Measurements from ENCODE around the gene DOCK2. TPM values are rescaled to one million over a fixed set of nuclear protein-coding genes. Genes with fewer than 3 reads are reported as not detected.

DOCK2 gene
- total and polyA plus RNA-seq, 9 of the 15 experiments (the other 6 are each of a cell fraction or from before 2014, with no cell fraction given): 4.5 to 42.6 (median 20.5) TPM

DNA sequence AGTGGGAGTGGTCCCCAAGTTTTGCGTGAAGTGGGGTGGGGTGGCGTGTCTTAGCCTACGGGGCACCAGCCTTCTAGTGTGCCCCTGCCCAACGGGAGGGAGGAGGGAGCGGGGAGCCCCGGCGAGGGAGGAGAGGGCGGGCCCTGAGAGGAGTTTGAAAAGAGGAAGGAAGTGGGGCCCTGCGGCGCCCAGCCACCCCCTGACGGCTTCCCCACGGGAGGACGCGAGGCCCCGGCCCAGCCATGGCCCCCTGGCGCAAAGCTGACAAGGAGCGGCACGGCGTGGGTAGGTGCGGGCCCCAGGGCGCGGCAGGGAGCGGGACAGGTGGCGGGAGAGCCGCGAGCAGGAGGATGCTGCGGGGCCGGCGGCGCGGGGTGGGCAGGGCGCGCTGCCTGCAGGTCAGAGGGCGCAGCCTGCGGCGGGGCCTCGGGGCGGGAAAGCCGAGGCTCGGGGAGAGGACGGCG is at the start of gene DOCK2 (continued):
- no peak for TF ChIP-seq ZNF175 (CRISPR knock-in tag; IDR thresholded peaks at IDR 0.05; ENCODE audit: low read depth)
- TF ChIP-seq, protein P1, sequence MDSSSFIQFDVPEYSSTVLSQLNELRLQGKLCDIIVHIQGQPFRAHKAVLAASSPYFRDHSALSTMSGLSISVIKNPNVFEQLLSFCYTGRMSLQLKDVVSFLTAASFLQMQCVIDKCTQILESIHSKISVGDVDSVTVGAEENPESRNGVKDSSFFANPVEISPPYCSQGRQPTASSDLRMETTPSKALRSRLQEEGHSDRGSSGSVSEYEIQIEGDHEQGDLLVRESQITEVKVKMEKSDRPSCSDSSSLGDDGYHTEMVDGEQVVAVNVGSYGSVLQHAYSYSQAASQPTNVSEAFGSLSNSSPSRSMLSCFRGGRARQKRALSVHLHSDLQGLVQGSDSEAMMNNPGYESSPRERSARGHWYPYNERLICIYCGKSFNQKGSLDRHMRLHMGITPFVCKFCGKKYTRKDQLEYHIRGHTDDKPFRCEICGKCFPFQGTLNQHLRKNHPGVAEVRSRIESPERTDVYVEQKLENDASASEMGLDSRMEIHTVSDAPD (CRISPR knock-in tag; IDR thresholded peaks at IDR 0.05): no peak
- TF ChIP-seq, protein P2, sequence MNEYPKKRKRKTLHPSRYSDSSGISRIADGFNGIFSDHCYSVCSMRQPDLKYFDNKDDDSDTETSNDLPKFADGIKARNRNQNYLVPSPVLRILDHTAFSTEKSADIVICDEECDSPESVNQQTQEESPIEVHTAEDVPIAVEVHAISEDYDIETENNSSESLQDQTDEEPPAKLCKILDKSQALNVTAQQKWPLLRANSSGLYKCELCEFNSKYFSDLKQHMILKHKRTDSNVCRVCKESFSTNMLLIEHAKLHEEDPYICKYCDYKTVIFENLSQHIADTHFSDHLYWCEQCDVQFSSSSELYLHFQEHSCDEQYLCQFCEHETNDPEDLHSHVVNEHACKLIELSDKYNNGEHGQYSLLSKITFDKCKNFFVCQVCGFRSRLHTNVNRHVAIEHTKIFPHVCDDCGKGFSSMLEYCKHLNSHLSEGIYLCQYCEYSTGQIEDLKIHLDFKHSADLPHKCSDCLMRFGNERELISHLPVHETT (CRISPR knock-in tag; conservative IDR thresholded peaks at IDR 0.05 in 1 of 2, IDR thresholded peaks at IDR 0.05 in 1 of 2): 0 out of 4 replicates have a peak, but pooled peaks of 1 of the 2 experiments have one; percentile 29
- TF ChIP-seq, protein P3, sequence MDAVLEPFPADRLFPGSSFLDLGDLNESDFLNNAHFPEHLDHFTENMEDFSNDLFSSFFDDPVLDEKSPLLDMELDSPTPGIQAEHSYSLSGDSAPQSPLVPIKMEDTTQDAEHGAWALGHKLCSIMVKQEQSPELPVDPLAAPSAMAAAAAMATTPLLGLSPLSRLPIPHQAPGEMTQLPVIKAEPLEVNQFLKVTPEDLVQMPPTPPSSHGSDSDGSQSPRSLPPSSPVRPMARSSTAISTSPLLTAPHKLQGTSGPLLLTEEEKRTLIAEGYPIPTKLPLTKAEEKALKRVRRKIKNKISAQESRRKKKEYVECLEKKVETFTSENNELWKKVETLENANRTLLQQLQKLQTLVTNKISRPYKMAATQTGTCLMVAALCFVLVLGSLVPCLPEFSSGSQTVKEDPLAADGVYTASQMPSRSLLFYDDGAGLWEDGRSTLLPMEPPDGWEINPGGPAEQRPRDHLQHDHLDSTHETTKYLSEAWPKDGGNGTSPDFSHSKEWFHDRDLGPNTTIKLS (IDR thresholded peaks at IDR 0.05; ENCODE audit: borderline replicate concordance, low read depth): no peak
- no peak for TF ChIP-seq DDX20 (tag; IDR thresholded peaks at IDR 0.05; ENCODE audit: low read depth)
- no peak for TF ChIP-seq CHD2 (IDR thresholded peaks at IDR 0.05; ENCODE audit: low read depth, low read length)
- no peak for TF ChIP-seq NUFIP1 (IDR thresholded peaks at IDR 0.05; ENCODE audit: partially characterized antibody)
- no peak for TF ChIP-seq ZKSCAN3 (CRISPR knock-in tag; IDR thresholded peaks at IDR 0.05)
- TF ChIP-seq LEF1 (IDR thresholded peaks at IDR 0.05): no peak
- TF ChIP-seq JUNB (CRISPR knock-in tag; conservative IDR thresholded peaks at IDR 0.05): no peak
- no peak for TF ChIP-seq NR2F6 (CRISPR knock-in tag; IDR thresholded peaks at IDR 0.05)
- TF ChIP-seq, protein P4, sequence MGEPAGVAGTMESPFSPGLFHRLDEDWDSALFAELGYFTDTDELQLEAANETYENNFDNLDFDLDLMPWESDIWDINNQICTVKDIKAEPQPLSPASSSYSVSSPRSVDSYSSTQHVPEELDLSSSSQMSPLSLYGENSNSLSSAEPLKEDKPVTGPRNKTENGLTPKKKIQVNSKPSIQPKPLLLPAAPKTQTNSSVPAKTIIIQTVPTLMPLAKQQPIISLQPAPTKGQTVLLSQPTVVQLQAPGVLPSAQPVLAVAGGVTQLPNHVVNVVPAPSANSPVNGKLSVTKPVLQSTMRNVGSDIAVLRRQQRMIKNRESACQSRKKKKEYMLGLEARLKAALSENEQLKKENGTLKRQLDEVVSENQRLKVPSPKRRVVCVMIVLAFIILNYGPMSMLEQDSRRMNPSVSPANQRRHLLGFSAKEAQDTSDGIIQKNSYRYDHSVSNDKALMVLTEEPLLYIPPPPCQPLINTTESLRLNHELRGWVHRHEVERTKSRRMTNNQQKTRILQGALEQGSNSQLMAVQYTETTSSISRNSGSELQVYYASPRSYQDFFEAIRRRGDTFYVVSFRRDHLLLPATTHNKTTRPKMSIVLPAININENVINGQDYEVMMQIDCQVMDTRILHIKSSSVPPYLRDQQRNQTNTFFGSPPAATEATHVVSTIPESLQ (CRISPR knock-in tag; IDR thresholded peaks at IDR 0.05): 0 out of 2 replicates have a peak, but pooled peaks have one; percentile 69
- TF ChIP-seq, protein P5, sequence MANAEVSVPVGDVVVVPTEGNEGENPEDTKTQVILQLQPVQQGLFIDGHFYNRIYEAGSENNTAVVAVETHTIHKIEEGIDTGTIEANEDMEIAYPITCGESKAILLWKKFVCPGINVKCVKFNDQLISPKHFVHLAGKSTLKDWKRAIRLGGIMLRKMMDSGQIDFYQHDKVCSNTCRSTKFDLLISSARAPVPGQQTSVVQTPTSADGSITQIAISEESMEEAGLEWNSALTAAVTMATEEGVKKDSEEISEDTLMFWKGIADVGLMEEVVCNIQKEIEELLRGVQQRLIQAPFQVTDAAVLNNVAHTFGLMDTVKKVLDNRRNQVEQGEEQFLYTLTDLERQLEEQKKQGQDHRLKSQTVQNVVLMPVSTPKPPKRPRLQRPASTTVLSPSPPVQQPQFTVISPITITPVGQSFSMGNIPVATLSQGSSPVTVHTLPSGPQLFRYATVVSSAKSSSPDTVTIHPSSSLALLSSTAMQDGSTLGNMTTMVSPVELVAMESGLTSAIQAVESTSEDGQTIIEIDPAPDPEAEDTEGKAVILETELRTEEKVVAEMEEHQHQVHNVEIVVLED (CRISPR knock-in tag; IDR thresholded peaks at IDR 0.05): 0 out of 2 replicates have a peak, but pooled peaks have one; percentile 19
- TF ChIP-seq NCOA4 (IDR thresholded peaks at IDR 0.05; ENCODE audit: partially characterized antibody): no peak
- no peak for TF ChIP-seq TRIM28 (IDR thresholded peaks at IDR 0.05)
- TF ChIP-seq, protein P6, sequence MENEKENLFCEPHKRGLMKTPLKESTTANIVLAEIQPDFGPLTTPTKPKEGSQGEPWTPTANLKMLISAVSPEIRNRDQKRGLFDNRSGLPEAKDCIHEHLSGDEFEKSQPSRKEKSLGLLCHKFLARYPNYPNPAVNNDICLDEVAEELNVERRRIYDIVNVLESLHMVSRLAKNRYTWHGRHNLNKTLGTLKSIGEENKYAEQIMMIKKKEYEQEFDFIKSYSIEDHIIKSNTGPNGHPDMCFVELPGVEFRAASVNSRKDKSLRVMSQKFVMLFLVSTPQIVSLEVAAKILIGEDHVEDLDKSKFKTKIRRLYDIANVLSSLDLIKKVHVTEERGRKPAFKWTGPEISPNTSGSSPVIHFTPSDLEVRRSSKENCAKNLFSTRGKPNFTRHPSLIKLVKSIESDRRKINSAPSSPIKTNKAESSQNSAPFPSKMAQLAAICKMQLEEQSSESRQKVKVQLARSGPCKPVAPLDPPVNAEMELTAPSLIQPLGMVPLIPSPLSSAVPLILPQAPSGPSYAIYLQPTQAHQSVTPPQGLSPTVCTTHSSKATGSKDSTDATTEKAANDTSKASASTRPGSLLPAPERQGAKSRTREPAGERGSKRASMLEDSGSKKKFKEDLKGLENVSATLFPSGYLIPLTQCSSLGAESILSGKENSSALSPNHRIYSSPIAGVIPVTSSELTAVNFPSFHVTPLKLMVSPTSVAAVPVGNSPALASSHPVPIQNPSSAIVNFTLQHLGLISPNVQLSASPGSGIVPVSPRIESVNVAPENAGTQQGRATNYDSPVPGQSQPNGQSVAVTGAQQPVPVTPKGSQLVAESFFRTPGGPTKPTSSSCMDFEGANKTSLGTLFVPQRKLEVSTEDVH (IDR thresholded peaks at IDR 0.05; ENCODE audit: low read depth, partially characterized antibody): no peak

All from K562 (cell line).